ENCODE data around the gene CYB561D2.

Gene CYB561D2

DNA sequence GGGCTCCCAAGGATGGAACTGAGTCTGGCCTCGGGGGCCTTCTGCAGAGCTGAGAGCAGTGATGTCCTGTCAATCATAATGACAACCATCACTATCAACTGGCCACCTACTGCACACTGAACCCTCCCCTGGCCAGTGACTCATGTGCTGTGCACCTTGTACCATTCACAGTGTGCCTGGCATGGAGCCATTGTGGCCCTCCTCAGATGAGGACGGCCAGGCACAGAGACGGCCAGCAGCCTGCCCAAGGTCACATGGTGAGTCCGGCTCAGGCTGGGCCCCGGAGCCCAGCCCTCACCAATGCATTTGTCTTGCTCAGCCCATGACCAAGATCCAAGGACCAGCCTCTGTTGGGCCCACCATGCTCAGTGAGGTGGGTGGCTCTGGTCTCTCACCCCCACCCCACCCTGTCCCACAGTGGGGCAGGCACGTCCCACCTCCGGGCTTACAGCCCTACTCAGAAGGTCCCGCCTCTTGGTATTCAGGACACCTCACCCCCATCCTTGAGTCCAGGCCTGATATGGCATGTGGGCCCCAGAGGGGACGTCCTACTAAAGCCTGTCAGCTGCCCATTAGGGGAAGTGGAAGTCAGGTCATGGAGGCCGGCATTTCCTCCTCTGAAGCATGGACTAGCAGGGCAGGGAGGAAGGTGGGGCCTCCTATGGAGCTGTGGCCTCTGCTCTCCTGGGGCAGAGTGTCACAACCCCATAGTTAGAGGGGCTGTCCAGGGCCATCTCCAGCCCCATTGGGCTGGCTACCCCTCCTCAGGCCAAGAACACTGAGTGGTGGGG lies 44.6 kb downstream of the CYB561D2 start:
- DNase-seq = no peak

DNA sequence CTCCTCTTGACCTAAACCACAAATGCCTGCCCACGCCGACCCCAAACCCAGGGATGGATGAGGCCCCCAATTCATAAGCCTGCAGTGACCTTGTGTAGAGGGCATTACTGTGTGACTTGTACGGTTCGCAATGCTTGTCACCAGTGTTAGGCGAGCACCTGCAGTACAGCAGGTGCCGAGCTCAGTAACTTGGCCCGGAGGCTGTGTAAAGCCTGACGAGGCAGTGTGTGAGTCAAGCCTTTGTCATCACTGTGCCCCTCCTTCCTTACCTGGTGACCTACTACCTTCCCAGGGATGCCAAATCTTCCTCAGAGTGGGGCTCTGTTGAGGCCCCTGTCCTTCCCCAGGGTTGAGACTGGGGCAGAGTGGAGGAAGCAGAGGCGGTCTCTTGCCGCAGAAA lies 45.8 kb downstream of the CYB561D2 start:
- DNase-seq = no peak

DNA sequence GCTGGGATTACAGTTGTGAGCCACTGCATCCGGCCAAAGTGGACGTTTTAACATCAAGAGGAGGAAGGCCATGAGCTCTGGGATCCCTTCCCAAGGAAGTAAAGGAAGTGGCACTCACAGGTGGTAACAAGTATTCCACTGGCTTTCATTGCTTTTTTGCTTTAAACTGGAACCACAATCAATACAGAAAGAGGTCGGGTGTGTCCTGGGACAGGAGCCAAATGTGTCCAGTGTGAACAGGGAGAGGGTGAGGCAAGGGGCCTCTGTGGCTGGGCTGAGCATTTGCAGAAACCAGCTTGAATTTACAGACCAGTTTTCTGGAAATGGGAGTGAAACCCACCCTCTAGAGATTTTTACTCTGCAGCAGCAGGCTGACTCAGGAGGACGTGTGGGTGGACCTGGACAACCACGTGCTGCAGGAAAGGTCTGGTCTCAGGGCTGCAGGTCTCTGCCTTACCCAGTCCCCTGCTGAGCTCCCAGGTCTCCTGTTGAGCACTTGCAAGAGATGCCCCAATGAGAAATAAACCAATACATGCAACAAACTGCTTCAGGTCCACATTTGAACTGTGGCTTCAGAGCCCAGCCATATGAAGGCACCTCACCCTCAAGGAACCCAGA lies 51.4 kb downstream of the CYB561D2 start:
- no peak for DNase-seq

Measured in activated gamma-delta T cell treated with Interleukin-2 at 50 U/mL for 16 hours (primary cell).